NCI-H2107 (cell line): ENCODE measurements around the gene ZNF280D.
"Not testable (repeated sequence)": the region's sequence is repeated elsewhere in the genome, so short reads cannot be mapped to it uniquely, and the experiment has no call there.

Experiments used
- DNase-seq: peaks from one replicate; lab custom pipeline; 2025; lab: John Stamatoyannopoulos, UW

ZNF280D gene

GRCh38 chr15:56715220-56715619, 18.1 kb downstream of the ZNF280D start:
- DNase-seq: no peak

- not testable (repeated sequence) for DNase-seq
Observed at GRCh38 chr15:56709502-56709901, 23.8 kb downstream of the ZNF280D start.

- no peak for DNase-seq
Observed at GRCh38 chr15:56699743-56700142, 33.6 kb downstream of the ZNF280D start.

- DNase-seq: no peak
Observed at GRCh38 chr15:56698270-56698669, 35.0 kb downstream of the ZNF280D start.

- DNase-seq: no peak
Observed at GRCh38 chr15:56693761-56694160, 39.5 kb downstream of the ZNF280D start.

- no peak for DNase-seq
Observed at GRCh38 chr15:56690733-56691132, 42.6 kb downstream of the ZNF280D start.

GRCh38 chr15:56683908-56684307, 49.4 kb downstream of the ZNF280D start:
- no peak for DNase-seq

- no peak for DNase-seq
Observed at GRCh38 chr15:56681113-56681512, 52.2 kb downstream of the ZNF280D start.

- no peak for DNase-seq
Observed at GRCh38 chr15:56679225-56679624, 54.1 kb downstream of the ZNF280D start.

- DNase-seq: no peak
Observed at GRCh38 chr15:56678571-56678970, 54.7 kb downstream of the ZNF280D start.

- DNase-seq: no peak
Observed at GRCh38 chr15:56677271-56677670, 56.0 kb downstream of the ZNF280D start.

GRCh38 chr15:56675930-56676329, 57.4 kb downstream of the ZNF280D start:
- no peak for DNase-seq

- DNase-seq: no peak
Observed at GRCh38 chr15:56674857-56675256, 58.5 kb downstream of the ZNF280D start.

GRCh38 chr15:56672721-56673120, 60.6 kb downstream of the ZNF280D start:
- DNase-seq: no peak

GRCh38 chr15:56667517-56667916, 65.8 kb downstream of the ZNF280D start:
- DNase-seq: no peak

- no peak for DNase-seq
Observed at GRCh38 chr15:56660943-56661342, 72.4 kb downstream of the ZNF280D start.

GRCh38 chr15:56659197-56659596, 74.1 kb downstream of the ZNF280D start:
- no peak for DNase-seq

- DNase-seq: no peak
Observed at GRCh38 chr15:56654624-56655023, 78.7 kb downstream of the ZNF280D start.

GRCh38 chr15:56654216-56654615, 79.1 kb downstream of the ZNF280D start:
- no peak for DNase-seq

- no peak for DNase-seq
Observed at GRCh38 chr15:56653787-56654186, 79.5 kb downstream of the ZNF280D start.

- DNase-seq: no peak
Observed at GRCh38 chr15:56653107-56653506, 80.2 kb downstream of the ZNF280D start.

GRCh38 chr15:56648311-56648710, 85.0 kb downstream of the ZNF280D start:
- DNase-seq: no peak

- DNase-seq: no peak
Observed at GRCh38 chr15:56640549-56640948, 92.8 kb downstream of the ZNF280D start.

GRCh38 chr15:56640127-56640526, 93.2 kb downstream of the ZNF280D start:
- DNase-seq: no peak

GRCh38 chr15:56639631-56640030, 93.7 kb downstream of the ZNF280D start:
- no peak for DNase-seq
